Measurements from ENCODE around the gene PSMD6. TPM values are rescaled to one million over a fixed set of nuclear protein-coding genes. Genes with fewer than 3 reads are reported as not detected.

The PSMD6 gene
- total and polyA plus RNA-seq, 11 donors = 60.1 to 128 (median 82.5) TPM

GRCh38 chr3:63973406-63973805 is 49.9 kb downstream of the PSMD6 start:
- ATAC-seq (no peak), DNase-seq (no peak)
- Histone ChIP-seq H3K4me1 (peaks cover 0 to 93% (median 47%) of the 10 kb centered on the region in 12 donors), H3K9me3 (no peaks in the 10 kb centered on the region), H3K27ac (no peak overlapping the region), H3K36me3 (peaks cover 0 to 10% (median 0%) of the 10 kb centered on the region in 9 donors), H3K4me3 (no peak overlapping the region), H3K27me3 (no peaks in the 10 kb centered on the region)
- TF ChIP-seq POLR2A (IDR thresholded peaks at IDR 0.05) (no peak), CTCF (IDR thresholded peaks at IDR 0.05) (no peak)
- WGBS, 4 donors = 96 to 99% (median 98%) methylated on average over 8 of the region's 8 CpGs
- intact Hi-C loops (cut with DNase I) = loop anchor here in 1 of 10 donors (10.0 kb wide), 1 partner anchor 59 kb away; the partner anchor contains the start of gene SCAANT1

- Histone ChIP-seq H3K36me3 (peaks cover 0 to 10% (median 0%) of the 10 kb centered on the region in 9 donors), H3K9me3 (no peaks in the 10 kb centered on the region), H3K4me1 (peaks cover 0 to 93% (median 50%) of the 10 kb centered on the region in 12 donors), H3K4me3 (no peak overlapping the region), H3K27ac (peak overlapping the region in 1 of 12 donors; percentile 2), H3K27me3 (no peaks in the 10 kb centered on the region)
- intact Hi-C loops (cut with DNase I) = loop anchor here in 1 of 10 donors (10.0 kb wide), 1 partner anchor 58 kb away; the partner anchor contains the start of gene SCAANT1
- TF ChIP-seq POLR2A (IDR thresholded peaks at IDR 0.05) = no peak
- TF ChIP-seq CTCF (IDR thresholded peaks at IDR 0.05) = no peak
- no peak for ATAC-seq
- no peak for DNase-seq
- WGBS, 4 donors = 75 to 86% (median 80%) methylated on average over 4 of the region's 4 CpGs
Measured at GRCh38 chr3:63972987-63973386, 50.3 kb downstream of the PSMD6 start.

GRCh38 chr3:63972196-63972595 is 51.1 kb downstream of the PSMD6 start:
- no peak for TF ChIP-seq POLR2A (IDR thresholded peaks at IDR 0.05)
- TF ChIP-seq CTCF (IDR thresholded peaks at IDR 0.05) = no peak
- 84 to 90% (median 85%) methylated on average over 2 of the region's 2 CpGs for WGBS, 4 donors
- peak overlapping the region in 1 of 12 donors; percentile 13 for H3K27ac ChIP-seq

GRCh38 chr3:63970631-63971475 is 52.4 kb downstream of the PSMD6 start:
- TF ChIP-seq CTCF (IDR thresholded peaks at IDR 0.05) (no peak), POLR2A (IDR thresholded peaks at IDR 0.05) (no peak)
- Histone ChIP-seq H3K9me3 (no peaks in the 10 kb centered on the region), H3K36me3 (peaks cover 0 to 10% (median 0%) of the 10 kb centered on the region in 9 donors), H3K4me1 (peaks cover 0 to 90% (median 44%) of the 10 kb centered on the region in 12 donors), H3K27me3 (no peaks in the 10 kb centered on the region), H3K27ac (peak overlapping the region in 3 of 12 donors; percentile 14 to 92 (median 70)), H3K4me3 (peak overlapping the region in 1 of 12 donors; percentile 6)
- 41 to 53% (median 48%) methylated on average over 11 of the region's 11 CpGs for WGBS, 4 donors
- intact Hi-C loops (cut with DNase I) = loop anchor here in 1 of 10 donors (10.0 kb wide), 1 partner anchor 56 kb away; the partner anchor contains the start of gene SCAANT1
- ATAC-seq (peak in 3 of 4 donors; percentile 16 to 40 (median 30)), DNase-seq (no peak)

More at GRCh38 chr3:63972196-63972595, 51.1 kb downstream of the PSMD6 start:
- Histone ChIP-seq H3K4me1 (peaks cover 0 to 93% (median 53%) of the 10 kb centered on the region in 12 donors), H3K4me3 (no peak overlapping the region), H3K36me3 (peaks cover 0 to 10% (median 0%) of the 10 kb centered on the region in 9 donors), H3K9me3 (no peaks in the 10 kb centered on the region), H3K27me3 (no peaks in the 10 kb centered on the region)
- intact Hi-C loops (cut with DNase I) = loop anchor here in 1 of 10 donors (10.0 kb wide), 1 partner anchor 57 kb away; the partner anchor contains the start of gene SCAANT1
- ATAC-seq (no peak), DNase-seq (no peak)
